Naive B cell (primary cell): ENCODE measurements around the gene COL12A1. TPM values are rescaled to one million over a fixed set of nuclear protein-coding genes. Genes with fewer than 3 reads are reported as not detected.

ENCODE experiments used
- ATAC-seq, 2 donors: fragments of 150-1000 bp; cut with Tn5 transposase; 2 replicates each; pipeline ENCODE4 v1.10.0; 2021; ENCODE audit warnings: low read depth in 2 of 2, mild to moderate bottlenecking in 2 of 2, moderate library complexity in 2 of 2
- DNase-seq: peaks from one replicate; pipeline ENCODE4 v3.0.0; 2022
- H3K27ac Mint-ChIP-seq, 6 donors: one replicate each; pipeline ENCODE4 v1.8.0; 2020 to 2022; ENCODE audit warnings: mild to moderate bottlenecking in 6 of 6, mixed read lengths in 6 of 6, moderate library complexity in 5 of 6, inconsistent platforms in 2 of 6
- H3K27me3 Mint-ChIP-seq, 3 donors: one replicate each; pipeline ENCODE4 v1.8.0; 2021 to 2022; ENCODE audit warnings: mixed read lengths in 3 of 3, mild to moderate bottlenecking in 1 of 3
- H3K36me3 Mint-ChIP-seq, 2 donors: one replicate each; pipeline ENCODE4 v1.8.0; 2020 to 2022; ENCODE audit warnings: mixed read lengths in 2 of 2, inconsistent platforms in 1 of 2, mild to moderate bottlenecking in 1 of 2
- H3K4me1 Mint-ChIP-seq, 3 donors: one replicate each; pipeline ENCODE4 v1.8.0; 2020 to 2022; ENCODE audit warnings: mixed read lengths in 3 of 3, inconsistent platforms in 1 of 3, mild to moderate bottlenecking in 1 of 3, moderate library complexity in 1 of 3
- H3K4me3 Mint-ChIP-seq, 8 donors: one replicate each; pipeline ENCODE4 v1.8.0; 2020 to 2022; ENCODE audit warnings: mild to moderate bottlenecking in 8 of 8, mixed read lengths in 8 of 8, moderate library complexity in 8 of 8, inconsistent platforms in 2 of 8
- H3K9me3 Mint-ChIP-seq, 7 donors: one replicate each; pipeline ENCODE4 v1.8.0; 2020 to 2022; ENCODE audit warnings: mixed read lengths in 7 of 7, mild to moderate bottlenecking in 5 of 7, inconsistent platforms in 2 of 7, moderate library complexity in 1 of 7
- polyA plus RNA-seq, 6 donors: library from polyadenylated mRNA; unstranded; fragments of 300-500 nt; fragmentation: Illumina TruSeq; gene quantifications; one replicate each; pipeline ENCODE4 v1.2.3, GENCODE V29; 2021; ENCODE audit warnings: low read depth in 6 of 6

COL12A1 gene
- polyA plus RNA-seq, 6 donors from 2014 or later = not detected

DNA sequence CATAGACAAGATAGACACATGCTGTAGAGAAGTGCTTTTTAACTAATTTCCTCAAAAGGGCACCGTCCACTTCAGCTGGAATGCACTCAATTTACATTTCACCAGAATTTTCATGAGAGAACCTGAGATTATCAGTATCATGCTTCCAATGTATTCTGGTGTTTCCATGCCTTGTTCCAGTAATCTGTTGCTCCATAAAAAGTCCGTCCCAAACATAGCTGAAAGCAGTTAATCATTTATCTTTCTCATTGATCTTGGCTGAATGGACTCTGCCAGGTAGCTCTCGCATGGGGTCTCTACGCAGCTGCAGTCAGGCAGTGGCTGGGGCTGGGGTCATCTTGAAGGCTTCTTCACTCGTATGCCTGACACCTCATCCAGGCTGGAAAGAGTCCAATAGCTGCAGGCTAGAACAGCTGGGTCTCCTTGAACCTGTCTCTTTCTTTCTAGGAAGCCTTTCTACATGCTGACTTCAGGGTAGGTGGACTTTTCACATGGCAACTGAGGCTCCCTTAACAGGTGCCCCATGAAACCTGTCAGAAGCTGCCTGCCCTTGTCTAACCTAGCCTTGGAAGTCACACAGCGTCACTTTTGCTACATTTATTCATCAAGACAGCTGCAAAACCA lies 18.6 kb upstream of the COL12A1 start:
- no peaks in the 10 kb centered on the region for H3K9me3 Mint-ChIP-seq

DNA sequence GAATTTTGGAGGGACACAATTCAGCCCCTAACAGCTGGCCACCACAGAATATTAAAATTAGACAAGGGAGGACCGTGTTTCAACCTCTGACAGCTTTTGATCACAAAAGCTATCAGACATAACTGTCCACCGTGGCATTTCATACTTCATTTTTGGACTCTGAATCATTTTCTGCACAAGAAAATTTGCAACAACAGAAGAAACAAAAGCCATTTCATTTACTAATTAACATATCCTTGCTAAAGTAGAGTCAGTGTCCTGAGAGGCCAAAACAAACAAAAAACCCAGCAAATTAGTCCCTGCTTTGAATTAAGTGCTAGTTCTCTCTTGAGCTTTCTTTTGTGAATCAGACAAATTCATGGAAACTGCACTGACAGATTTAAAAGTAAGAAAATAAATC lies 17.6 kb upstream of the COL12A1 start:
- no peaks in the 10 kb centered on the region for H3K9me3 Mint-ChIP-seq
- H3K4me1 Mint-ChIP-seq = no peaks in the 10 kb centered on the region
- ATAC-seq = no peak
- H3K27me3 Mint-ChIP-seq = peaks cover 27 to 57% (median 56%) of the 10 kb centered on the region in 3 donors
- no peak for DNase-seq
- no peak overlapping the region for H3K4me3 Mint-ChIP-seq
- H3K36me3 Mint-ChIP-seq = no peaks in the 10 kb centered on the region
- no peak overlapping the region for H3K27ac Mint-ChIP-seq

More for the DNA sequence above, 18.6 kb upstream of the COL12A1 start:
- Mint-ChIP-seq H3K36me3 (no peaks in the 10 kb centered on the region), H3K27me3 (peaks cover 27 to 51% (median 50%) of the 10 kb centered on the region in 3 donors), H3K4me1 (no peaks in the 10 kb centered on the region), H3K4me3 (no peak overlapping the region), H3K27ac (no peak overlapping the region)
- ATAC-seq (no peak), DNase-seq (no peak)

DNA sequence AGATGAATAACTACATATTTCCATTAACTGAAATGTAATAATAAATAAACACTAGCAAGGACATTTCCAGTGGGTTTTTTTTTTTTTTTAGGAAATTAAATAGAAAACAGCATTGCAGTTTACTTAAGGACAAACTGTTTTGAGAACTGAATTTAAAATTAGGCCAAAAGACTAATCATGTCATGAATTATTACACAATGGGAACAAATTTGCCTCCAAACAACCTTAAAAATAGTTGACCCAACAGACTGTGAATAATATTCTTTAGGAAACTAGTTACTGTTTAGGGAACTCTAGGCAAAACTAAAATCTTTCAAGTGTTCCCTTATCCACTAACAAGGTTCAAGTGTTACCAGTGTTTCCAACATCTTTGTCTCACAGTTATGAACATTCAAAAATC lies 16.4 kb upstream of the COL12A1 start:
- Mint-ChIP-seq H3K27ac (no peak overlapping the region), H3K4me3 (no peak overlapping the region), H3K4me1 (no peaks in the 10 kb centered on the region), H3K27me3 (peaks cover 20 to 61% (median 59%) of the 10 kb centered on the region in 3 donors), H3K9me3 (no peaks in the 10 kb centered on the region), H3K36me3 (no peaks in the 10 kb centered on the region)
- ATAC-seq (no peak), DNase-seq (no peak)

DNA sequence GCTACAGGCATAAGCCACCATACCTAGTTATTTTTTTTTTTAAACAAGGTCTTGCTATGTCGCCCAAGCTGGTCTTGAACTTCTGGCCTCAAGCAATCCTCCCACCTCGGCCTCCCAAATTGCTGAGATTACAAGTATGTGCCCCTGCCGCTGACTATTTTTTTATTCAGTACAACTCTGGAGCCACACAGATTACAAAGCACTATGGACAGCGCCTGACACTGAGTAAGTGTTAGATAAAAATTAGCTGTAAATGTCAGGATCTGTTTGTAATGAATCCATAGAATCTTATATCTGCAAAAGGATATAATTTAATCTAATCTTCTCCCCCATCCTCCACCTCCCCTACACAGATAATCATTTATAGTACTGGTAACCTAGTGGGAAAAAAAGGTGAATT lies 15.3 kb upstream of the COL12A1 start:
- Mint-ChIP-seq H3K9me3 (no peaks in the 10 kb centered on the region), H3K27me3 (peaks cover 20 to 68% (median 65%) of the 10 kb centered on the region in 3 donors), H3K36me3 (no peaks in the 10 kb centered on the region), H3K4me3 (no peak overlapping the region), H3K27ac (no peak overlapping the region), H3K4me1 (no peaks in the 10 kb centered on the region)
- ATAC-seq (no peak), DNase-seq (no peak)

DNA sequence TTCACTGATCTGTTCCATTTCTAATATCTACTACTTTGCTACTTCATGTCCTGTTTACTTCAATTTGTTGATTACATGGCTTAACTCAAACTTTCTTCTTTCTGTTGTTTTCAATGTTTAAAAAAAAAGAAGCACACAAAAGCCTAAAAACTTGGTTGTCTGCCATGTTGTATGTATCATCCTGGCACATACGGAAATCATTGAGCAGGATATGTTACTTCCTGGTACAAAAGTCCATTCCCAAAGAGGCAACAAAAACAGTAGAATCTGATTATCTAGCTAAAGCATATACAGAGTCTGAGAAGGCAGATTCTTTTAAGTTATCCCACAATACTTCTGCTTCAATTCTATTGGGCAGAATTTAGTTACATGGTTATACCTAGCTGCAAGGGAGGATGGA lies 14.5 kb upstream of the COL12A1 start:
- no peaks in the 10 kb centered on the region for H3K36me3 Mint-ChIP-seq
- H3K27ac Mint-ChIP-seq = no peak overlapping the region
- no peak for DNase-seq
- H3K4me1 Mint-ChIP-seq = no peaks in the 10 kb centered on the region
- H3K27me3 Mint-ChIP-seq = peaks cover 25 to 75% (median 71%) of the 10 kb centered on the region in 3 donors
- no peak for ATAC-seq
- no peaks in the 10 kb centered on the region for H3K9me3 Mint-ChIP-seq
- no peak overlapping the region for H3K4me3 Mint-ChIP-seq

DNA sequence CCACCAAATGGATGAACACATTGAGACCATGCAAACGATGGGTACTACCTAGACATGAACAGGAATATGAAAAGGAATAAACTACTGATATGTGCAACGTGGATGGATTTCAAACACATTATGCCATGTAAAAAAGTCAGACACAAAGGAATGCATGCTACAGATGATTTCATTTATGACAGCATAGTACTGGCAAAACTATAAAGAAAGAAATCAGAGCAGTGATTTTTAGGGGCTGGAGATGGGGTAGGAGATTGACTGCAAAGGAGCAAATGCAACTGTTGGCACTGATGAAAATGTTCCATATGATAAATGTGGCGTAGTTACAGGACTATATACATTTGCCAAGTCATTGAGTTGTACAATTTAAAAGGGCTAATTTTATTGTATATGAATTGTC lies 13.4 kb upstream of the COL12A1 start:
- DNase-seq (no peak), ATAC-seq (no peak)
- Mint-ChIP-seq H3K27me3 (peaks cover 17 to 65% (median 60%) of the 10 kb centered on the region in 3 donors), H3K9me3 (no peaks in the 10 kb centered on the region), H3K36me3 (no peaks in the 10 kb centered on the region), H3K27ac (no peak overlapping the region), H3K4me3 (no peak overlapping the region), H3K4me1 (no peaks in the 10 kb centered on the region)

DNA sequence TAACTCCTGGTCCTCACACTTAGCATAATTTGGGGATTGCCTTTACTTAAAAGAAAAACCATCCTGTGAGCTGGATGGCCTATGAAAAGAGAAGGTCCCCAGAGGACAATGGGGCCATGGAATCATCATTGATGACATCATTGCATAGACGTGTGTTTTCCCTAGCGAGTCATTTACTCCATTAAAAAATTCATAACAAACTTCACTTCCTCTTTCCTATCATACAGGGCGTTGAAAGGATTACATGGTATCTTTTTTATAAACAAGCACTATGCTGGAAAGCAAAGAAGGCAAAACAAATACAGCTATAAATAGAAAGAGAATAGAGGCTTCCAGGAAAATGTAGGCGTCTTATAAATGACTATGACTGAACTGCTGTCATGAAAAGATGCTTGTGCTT lies 11.3 kb upstream of the COL12A1 start:
- Mint-ChIP-seq H3K36me3 (no peaks in the 10 kb centered on the region), H3K27me3 (peaks cover 13 to 51% (median 49%) of the 10 kb centered on the region in 3 donors), H3K27ac (no peak overlapping the region), H3K4me3 (no peak overlapping the region), H3K9me3 (no peaks in the 10 kb centered on the region), H3K4me1 (no peaks in the 10 kb centered on the region)
- no peak for DNase-seq
- no peak for ATAC-seq

DNA sequence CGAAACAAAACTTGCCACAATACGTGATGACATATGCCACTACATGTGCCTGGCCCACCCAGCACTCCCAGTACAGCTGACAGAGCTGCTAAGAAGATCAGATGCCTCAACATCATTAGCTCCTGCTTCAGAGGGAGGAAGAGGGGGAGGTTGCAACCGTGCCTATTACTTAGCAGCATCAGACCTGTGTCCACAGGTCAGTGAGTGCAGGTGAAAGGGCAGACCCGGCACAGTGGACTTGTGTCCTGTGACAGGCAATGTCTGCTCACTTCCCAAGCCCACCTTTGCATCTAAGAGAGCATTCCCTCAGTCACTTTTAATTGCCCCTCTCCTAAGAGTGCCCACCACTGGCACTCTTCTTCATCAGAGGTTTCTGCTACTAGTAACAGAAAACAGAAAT lies 9.4 kb upstream of the COL12A1 start:
- Mint-ChIP-seq H3K27me3 (peaks cover 24 to 64% (median 58%) of the 10 kb centered on the region in 3 donors), H3K36me3 (no peaks in the 10 kb centered on the region), H3K4me3 (no peak overlapping the region), H3K4me1 (no peaks in the 10 kb centered on the region), H3K27ac (no peak overlapping the region), H3K9me3 (no peaks in the 10 kb centered on the region)
- DNase-seq (no peak), ATAC-seq (no peak)

DNA sequence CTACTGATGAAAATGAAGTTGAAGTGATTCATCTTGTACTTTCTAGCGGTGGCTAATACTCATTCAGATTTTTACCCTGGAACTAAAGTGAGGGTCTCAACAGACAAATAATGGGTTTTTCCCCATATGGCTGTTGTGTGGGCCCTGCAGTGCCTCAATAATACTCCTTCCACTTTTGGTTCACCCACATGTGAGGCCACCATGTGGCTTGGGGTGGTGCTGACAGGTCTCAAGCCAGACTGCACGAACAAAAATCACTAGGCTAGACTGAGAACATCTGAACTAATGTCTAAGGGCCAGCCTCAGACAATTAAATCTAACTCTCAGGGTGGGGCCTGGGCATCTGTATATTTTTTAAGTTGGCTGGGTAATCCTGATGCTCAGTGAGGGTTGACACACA lies 7.9 kb upstream of the COL12A1 start:
- Mint-ChIP-seq H3K4me3 (no peak overlapping the region), H3K27me3 (peaks cover 33 to 67% (median 62%) of the 10 kb centered on the region in 3 donors), H3K27ac (no peak overlapping the region), H3K36me3 (no peaks in the 10 kb centered on the region), H3K4me1 (peaks cover 5 to 6% (median 5%) of the 10 kb centered on the region in 3 donors), H3K9me3 (peaks cover 0 to 2% (median 0%) of the 10 kb centered on the region in 7 donors)
- ATAC-seq (no peak), DNase-seq (no peak)

DNA sequence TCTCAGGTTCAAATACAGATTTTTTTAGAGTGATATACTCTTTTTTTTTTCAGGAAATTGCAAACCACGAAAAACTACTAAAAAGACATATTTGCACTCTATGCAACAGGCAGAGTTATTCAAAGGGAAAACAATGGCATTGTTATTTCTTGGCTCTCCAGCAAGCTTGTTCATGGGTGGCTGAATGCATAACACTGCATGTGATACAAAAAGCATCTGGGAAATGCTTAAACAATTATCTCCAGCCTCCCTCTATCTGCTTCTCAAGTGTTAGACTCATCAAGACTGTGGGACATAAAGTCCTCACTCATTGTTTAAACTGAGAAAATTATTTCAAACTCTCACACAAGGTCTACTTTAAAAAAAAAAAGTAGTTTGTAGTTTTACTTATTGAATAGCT lies 7.3 kb upstream of the COL12A1 start:
- no peaks in the 10 kb centered on the region for H3K36me3 Mint-ChIP-seq
- H3K27ac Mint-ChIP-seq = no peak overlapping the region
- DNase-seq = no peak
- H3K4me3 Mint-ChIP-seq = no peak overlapping the region
- peaks cover 11 to 12% (median 11%) of the 10 kb centered on the region in 3 donors for H3K4me1 Mint-ChIP-seq
- H3K27me3 Mint-ChIP-seq = peaks cover 39 to 69% (median 65%) of the 10 kb centered on the region in 3 donors
- peaks cover 0 to 2% (median 0%) of the 10 kb centered on the region in 7 donors for H3K9me3 Mint-ChIP-seq
- no peak for ATAC-seq

DNA sequence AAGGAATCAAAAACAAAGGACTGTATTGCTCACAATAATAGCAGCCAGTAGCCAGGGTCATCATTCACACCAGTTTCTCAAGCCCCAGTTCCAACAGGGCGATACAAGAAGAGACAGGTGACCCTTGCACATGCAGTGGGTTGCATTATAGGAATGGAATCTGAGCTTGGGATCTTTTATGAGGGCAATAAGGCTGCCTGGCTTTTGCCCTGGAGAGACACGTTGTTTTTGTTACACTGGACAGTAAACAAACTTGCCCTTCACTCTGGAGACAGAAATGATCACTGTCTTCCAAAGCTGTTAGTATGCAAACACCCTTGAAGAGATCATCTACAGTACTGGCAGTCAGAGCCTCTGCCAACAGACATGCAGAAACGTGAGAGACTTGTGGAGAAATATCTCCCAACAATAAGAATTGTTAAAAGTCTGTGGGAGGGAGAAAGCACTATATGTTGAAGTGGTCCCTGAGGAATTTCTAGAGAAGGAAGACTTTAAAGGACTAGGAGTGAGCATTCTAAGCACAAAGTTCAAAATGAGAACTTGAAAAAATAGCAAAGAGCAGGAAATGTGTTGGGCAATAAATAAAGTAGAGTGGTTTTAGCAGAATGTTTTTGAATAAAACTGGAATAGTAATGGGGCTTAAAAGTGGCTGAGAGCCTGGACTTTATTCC lies 6.2 kb upstream of the COL12A1 start:
- peaks cover 21 to 22% (median 22%) of the 10 kb centered on the region in 3 donors for H3K4me1 Mint-ChIP-seq
- H3K27ac Mint-ChIP-seq = no peak overlapping the region
- peaks cover 50 to 69% (median 65%) of the 10 kb centered on the region in 3 donors for H3K27me3 Mint-ChIP-seq
- ATAC-seq = no peak
- H3K4me3 Mint-ChIP-seq = no peak overlapping the region
- H3K9me3 Mint-ChIP-seq = peaks cover 0 to 2% (median 0%) of the 10 kb centered on the region in 7 donors
- DNase-seq = no peak
- H3K36me3 Mint-ChIP-seq = peaks cover 0 to 7% of the 10 kb centered on the region in 2 donors

DNA sequence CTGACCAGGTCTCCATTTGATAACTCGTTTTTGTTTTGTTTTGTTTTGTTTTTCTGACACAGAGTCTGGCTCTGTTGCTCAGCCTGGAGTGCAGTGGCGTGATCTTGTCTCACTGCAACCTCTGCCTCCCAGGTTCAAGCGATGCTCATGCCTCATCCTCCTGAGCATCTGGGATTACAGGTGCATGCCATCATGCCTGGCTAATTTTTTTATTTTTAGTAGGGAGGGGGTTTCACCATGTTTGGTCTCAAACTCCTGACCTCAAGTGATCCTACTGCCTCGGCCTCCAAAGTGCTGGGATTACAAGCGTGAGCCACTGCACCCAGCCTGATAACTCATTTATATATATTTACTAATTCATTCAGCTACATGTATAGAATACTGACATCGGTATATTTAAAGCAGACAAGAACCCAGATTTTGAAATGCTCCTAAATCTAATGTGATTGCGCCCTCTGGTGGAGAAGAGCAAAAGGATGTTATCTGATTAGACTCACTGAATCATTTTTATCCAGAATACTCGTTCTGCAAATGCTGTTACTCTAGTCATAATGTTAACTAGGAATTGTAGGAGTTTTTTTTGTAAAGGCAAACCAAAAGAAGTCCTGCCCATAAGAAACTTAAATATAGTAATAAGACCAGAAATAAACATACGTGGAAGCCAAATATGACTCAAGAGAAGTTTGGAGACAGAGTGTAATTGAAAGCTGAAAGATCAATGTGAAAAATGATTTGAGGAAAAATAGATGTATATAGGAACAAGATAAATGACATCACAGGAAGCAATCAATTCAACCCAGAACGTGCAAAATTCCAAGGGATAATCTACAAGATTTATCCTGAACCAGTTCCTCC lies 5.3 kb upstream of the COL12A1 start:
- H3K36me3 Mint-ChIP-seq = peaks cover 0 to 12% of the 10 kb centered on the region in 2 donors
- peaks cover 0 to 2% (median 0%) of the 10 kb centered on the region in 7 donors for H3K9me3 Mint-ChIP-seq
- peaks cover 30 to 32% (median 30%) of the 10 kb centered on the region in 3 donors for H3K4me1 Mint-ChIP-seq
- no peak overlapping the region for H3K27ac Mint-ChIP-seq
- peaks cover 58 to 71% (median 69%) of the 10 kb centered on the region in 3 donors for H3K27me3 Mint-ChIP-seq
- peak; percentile 56 for DNase-seq
- H3K4me3 Mint-ChIP-seq = no peak overlapping the region
- ATAC-seq = no peak

DNA sequence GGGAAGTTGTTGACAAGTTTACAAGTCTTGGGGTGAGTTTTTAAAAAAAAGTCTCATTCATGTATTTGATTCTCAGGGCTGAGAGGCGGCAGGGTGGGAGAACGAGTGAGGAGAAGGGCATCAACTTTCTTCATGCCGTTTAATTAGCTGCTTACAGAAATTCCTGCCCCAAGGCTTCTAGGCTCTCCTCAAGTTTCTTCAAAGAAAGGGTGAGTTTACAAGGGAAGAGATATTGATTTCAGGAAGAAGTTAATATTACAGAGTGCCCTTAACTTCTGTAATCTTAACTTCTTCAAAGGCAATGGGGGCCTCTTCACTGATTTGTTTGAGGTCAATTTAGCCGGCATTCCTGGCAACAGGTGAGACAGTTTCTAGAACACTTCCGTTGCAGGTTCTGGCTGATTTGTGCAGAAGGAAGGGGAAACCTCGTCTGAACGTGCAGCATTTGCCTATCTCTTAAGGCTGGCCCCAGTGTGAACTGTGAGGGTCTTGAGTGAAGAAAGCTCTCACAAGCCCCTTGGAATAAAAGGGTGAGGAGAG lies 3.4 kb upstream of the COL12A1 start:
- DNase-seq (no peak), ATAC-seq (no peak)
- peaks cover 0 to 2% (median 0%) of the 10 kb centered on the region in 7 donors for H3K9me3 Mint-ChIP-seq
- peaks cover 0 to 12% of the 10 kb centered on the region in 2 donors for H3K36me3 Mint-ChIP-seq
- H3K4me3 Mint-ChIP-seq = peak overlapping the region in 5 of 8 donors; percentile 72 to 91 (median 76)
- H3K27me3 Mint-ChIP-seq = peaks cover 65 to 81% (median 79%) of the 10 kb centered on the region in 3 donors
- H3K4me1 Mint-ChIP-seq = peaks cover 44 to 50% (median 49%) of the 10 kb centered on the region in 3 donors
- peak overlapping the region in 3 of 6 donors; percentile 13 to 64 (median 63) for H3K27ac Mint-ChIP-seq
